ENCODE results near the gene FHAD1. TPM values are rescaled to one million over a fixed set of nuclear protein-coding genes. Genes with fewer than 3 reads are reported as not detected.

FHAD1 gene
- polyA plus RNA-seq, 3 donors = 0.67 to 0.69 TPM; not detected in 1

- no peaks in the 10 kb centered on the region for H3K9me3 ChIP-seq (replicated peaks in 1 of 2; ENCODE audit: control insufficient read depth in 1 of 2, insufficient read depth in 1 of 2, low read length in 2 of 2)
- H3K27me3 ChIP-seq (ENCODE audit: control insufficient read depth in 2 of 2, insufficient read depth in 2 of 2, low read length in 2 of 2) = no peaks in the 10 kb centered on the region
- peaks cover 61 to 83% of the 10 kb centered on the region in 2 donors for H3K36me3 Mint-ChIP-seq
- peaks cover 0 to 2% (median 0%) of the 10 kb centered on the region in 7 donors for H3K9me3 Mint-ChIP-seq
- no peak overlapping the region for H3K4me3 Mint-ChIP-seq
- no peaks in the 10 kb centered on the region for H3K27me3 Mint-ChIP-seq (ENCODE audit: low read depth in 3 of 3)
- peak overlapping the region; percentile 91 to 97 (median 96) for H3K27ac Mint-ChIP-seq
- peaks cover 47% of the 10 kb centered on the region for H3K79me2 ChIP-seq (ENCODE audit: insufficient read depth, low read length)
- 100% methylated on average over 1 of the region's 18 CpGs for WGBS (ENCODE audit: insufficient coverage)
- H3K4me1 Mint-ChIP-seq = peaks cover 64% of the 10 kb centered on the region
- peaks cover 97% of the 10 kb centered on the region for H4K20me1 ChIP-seq (ENCODE audit: insufficient read depth, low read length)
- H3K4me1 ChIP-seq (ENCODE audit: control insufficient read depth in 1 of 2, insufficient read depth in 2 of 2, low read length in 2 of 2) = peaks cover 18 to 74% of the 10 kb centered on the region in 2 donors
- DNase-seq = no peak
- peaks cover 66 to 77% of the 10 kb centered on the region in 2 donors for H3K36me3 ChIP-seq (replicated peaks in 1 of 2; ENCODE audit: control insufficient read depth in 1 of 2, insufficient read depth in 2 of 2, low read length in 2 of 2)
- TF ChIP-seq CTCF (IDR thresholded peaks at IDR 0.05) = no peak
- H3K4me3 ChIP-seq (replicated peaks in 1 of 3; ENCODE audit: low read depth in 2 of 3, low read length in 3 of 3) = no peak overlapping the region
- intact Hi-C loops (cut with micrococcal nuclease) = no loop called here
- no peak overlapping the region for H3K4me2 ChIP-seq (replicated peaks; ENCODE audit: extremely low read depth, low read length, poor library complexity, severe bottlenecking)
- H2AFZ ChIP-seq (ENCODE audit: insufficient read depth, low read depth, low read length, poor library complexity, severe bottlenecking) = no peak overlapping the region
- peak overlapping the region; percentile 76 to 84 for H3K27ac ChIP-seq (ENCODE audit: low read depth in 1 of 2, low read length in 2 of 2)
- peak overlapping the region; percentile 43 for H3K9ac ChIP-seq (ENCODE audit: insufficient read depth, low read length, poor library complexity, severe bottlenecking)
These were observed 181.9 kb downstream of the FHAD1 start for GRCh38 chr1:15428815-15429435.

GRCh38 chr1:15429701-15430149, 182.7 kb downstream of the FHAD1 start:
- Histone ChIP-seq H3K9ac (ENCODE audit: insufficient read depth, low read length, poor library complexity, severe bottlenecking) (peak overlapping the region; percentile 43), H3K79me2 (ENCODE audit: insufficient read depth, low read length) (peaks cover 39% of the 10 kb centered on the region), H2AFZ (ENCODE audit: insufficient read depth, low read depth, low read length, poor library complexity, severe bottlenecking) (no peak overlapping the region), H3K4me2 (replicated peaks; ENCODE audit: extremely low read depth, low read length, poor library complexity, severe bottlenecking) (no peak overlapping the region), H3K27ac (ENCODE audit: low read depth in 1 of 2, low read length in 2 of 2) (peak overlapping the region; percentile 76 to 84), H4K20me1 (ENCODE audit: insufficient read depth, low read length) (peaks cover 89% of the 10 kb centered on the region), H3K9me3 (replicated peaks in 1 of 2; ENCODE audit: control insufficient read depth in 1 of 2, insufficient read depth in 1 of 2, low read length in 2 of 2) (no peaks in the 10 kb centered on the region), H3K36me3 (replicated peaks in 1 of 2; ENCODE audit: control insufficient read depth in 1 of 2, insufficient read depth in 2 of 2, low read length in 2 of 2) (peaks cover 61 to 69% of the 10 kb centered on the region in 2 donors), H3K4me1 (ENCODE audit: control insufficient read depth in 1 of 2, insufficient read depth in 2 of 2, low read length in 2 of 2) (peaks cover 25 to 77% of the 10 kb centered on the region in 2 donors), H3K27me3 (ENCODE audit: control insufficient read depth in 2 of 2, insufficient read depth in 2 of 2, low read length in 2 of 2) (no peaks in the 10 kb centered on the region), H3K4me3 (replicated peaks in 1 of 3; ENCODE audit: low read depth in 2 of 3, low read length in 3 of 3) (no peak overlapping the region)
- Mint-ChIP-seq H3K4me3 (no peak overlapping the region), H3K9me3 (peaks cover 0 to 2% (median 0%) of the 10 kb centered on the region in 7 donors), H3K36me3 (peaks cover 53 to 75% of the 10 kb centered on the region in 2 donors), H3K27me3 (ENCODE audit: low read depth in 3 of 3) (no peaks in the 10 kb centered on the region), H3K4me1 (peaks cover 63% of the 10 kb centered on the region), H3K27ac (peak overlapping the region; percentile 91 to 97 (median 96))
- intact Hi-C loops (cut with micrococcal nuclease) = loop anchor here (2.0 to 5.0 kb wide), 4 partner anchors 13 to 107 kb away; no protein-coding TSS in a partner anchor
- TF ChIP-seq CTCF (IDR thresholded peaks at IDR 0.05) = no peak
- WGBS (ENCODE audit: insufficient coverage) = 49% methylated on average over 11 of the region's 19 CpGs
- peak; percentile 88 to 94 (median 91) for DNase-seq
